HepG2 (cell line): ENCODE measurements around the gene TRIM28. TPM values are rescaled to one million over a fixed set of nuclear protein-coding genes. Genes with fewer than 3 reads are reported as not detected.
A peak's percentile ranks its signal among the peaks of the same experiment; 100 is the strongest.

Experiments used
- HMGA1 ChIP-seq: sonication (generic); formaldehyde crosslinking; conservative IDR thresholded peaks from 2 replicates; pipeline ENCODE4 v1.4.0; 2020; ENCODE audit warnings: missing genetic modification reagents
- MLXIP ChIP-seq: sonication (generic); formaldehyde crosslinking; IDR thresholded peaks from 2 replicates; pipeline ENCODE4 v1.9.0; 2021; ENCODE audit warnings: missing genetic modification reagents, borderline replicate concordance
- NFAT5 ChIP-seq: sonication (generic); formaldehyde crosslinking; IDR thresholded peaks from 2 replicates; pipeline ENCODE4 v1.4.0; 2020; ENCODE audit warnings: missing genetic modification reagents
- SATB2 ChIP-seq: sonication (generic); formaldehyde crosslinking; IDR thresholded peaks from 2 replicates; pipeline ENCODE4 v1.5.0; 2020; ENCODE audit warnings: missing genetic modification reagents
- ZFP36 ChIP-seq: fragments of 150-350 bp; IDR thresholded peaks from 2 replicates; pipeline ENCODE4 v1.6.1; 2018; ENCODE audit warnings: borderline replicate concordance, low read length, low read depth; ENCODE audit not compliant: partially characterized antibody
- polyA plus RNA-seq, 8 experiments: library from polyadenylated mRNA; depleted of rRNA in 3 of 8; stranded (reverse) in 7 of 8; unstranded in 1 of 8; fragments of >200 nt; fragmentation: Illumina TruSeq in 4 of 8; extraction: Trizol in 4 of 8; gene quantifications; 2 replicates each; pipeline versions ENCODE4 v1.2.1 to v1.2.3, GENCODE V29; 2011 to 2016; ENCODE audit warnings: low read depth in 4 of 8, missing spikeins in 1 of 8, mixed read lengths in 1 of 8; ENCODE audit not compliant: insufficient read depth in 1 of 8
- total RNA-seq, 5 experiments: library from RNA; depleted of rRNA; stranded (reverse); fragments of >200 nt; fragmentation: Illumina TruSeq; extraction: Trizol; gene quantifications; 2 replicates each; pipeline ENCODE4 v1.2.3, GENCODE V29; 2016; ENCODE audit warnings: low read depth in 1 of 5
- TF ChIP-seq, protein P1 (sequence below): sonication (generic); formaldehyde crosslinking; IDR thresholded peaks from 2 replicates; pipeline ENCODE4 v1.5.0; 2020; ENCODE audit warnings: missing genetic modification reagents
- TF ChIP-seq, protein P2 (sequence below): sonication (generic); formaldehyde crosslinking; IDR thresholded peaks from 2 replicates; pipeline ENCODE4 v1.4.0; 2020; ENCODE audit warnings: missing genetic modification reagents
- TF ChIP-seq, protein P3 (sequence below): sonication (generic); formaldehyde crosslinking; IDR thresholded peaks from 2 replicates; pipeline ENCODE4 v1.4.0; 2020; ENCODE audit warnings: missing genetic modification reagents, borderline replicate concordance
- TF ChIP-seq, protein P4 (sequence below): IDR thresholded peaks from 2 replicates; pipeline ENCODE4 v1.6.1; 2016; ENCODE audit warnings: low read depth, control low read depth

The TRIM28 gene
- total and polyA plus RNA-seq, 2 of the 13 experiments (the other 11 are each of a cell fraction or from before 2014, with no cell fraction given), result 361 to 439 TPM

GRCh38 chr19:58499021-58499927 is 44.6 kb upstream of the TRIM28 start (continued):
- TF ChIP-seq, protein P1, sequence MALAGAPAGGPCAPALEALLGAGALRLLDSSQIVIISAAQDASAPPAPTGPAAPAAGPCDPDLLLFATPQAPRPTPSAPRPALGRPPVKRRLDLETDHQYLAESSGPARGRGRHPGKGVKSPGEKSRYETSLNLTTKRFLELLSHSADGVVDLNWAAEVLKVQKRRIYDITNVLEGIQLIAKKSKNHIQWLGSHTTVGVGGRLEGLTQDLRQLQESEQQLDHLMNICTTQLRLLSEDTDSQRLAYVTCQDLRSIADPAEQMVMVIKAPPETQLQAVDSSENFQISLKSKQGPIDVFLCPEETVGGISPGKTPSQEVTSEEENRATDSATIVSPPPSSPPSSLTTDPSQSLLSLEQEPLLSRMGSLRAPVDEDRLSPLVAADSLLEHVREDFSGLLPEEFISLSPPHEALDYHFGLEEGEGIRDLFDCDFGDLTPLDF, result no peak
- TF ChIP-seq ZFP36, result no peak
- no peak for TF ChIP-seq NFAT5 (CRISPR knock-in tag)
- no peak for TF ChIP-seq MLXIP (CRISPR knock-in tag)
- TF ChIP-seq, protein P2, sequence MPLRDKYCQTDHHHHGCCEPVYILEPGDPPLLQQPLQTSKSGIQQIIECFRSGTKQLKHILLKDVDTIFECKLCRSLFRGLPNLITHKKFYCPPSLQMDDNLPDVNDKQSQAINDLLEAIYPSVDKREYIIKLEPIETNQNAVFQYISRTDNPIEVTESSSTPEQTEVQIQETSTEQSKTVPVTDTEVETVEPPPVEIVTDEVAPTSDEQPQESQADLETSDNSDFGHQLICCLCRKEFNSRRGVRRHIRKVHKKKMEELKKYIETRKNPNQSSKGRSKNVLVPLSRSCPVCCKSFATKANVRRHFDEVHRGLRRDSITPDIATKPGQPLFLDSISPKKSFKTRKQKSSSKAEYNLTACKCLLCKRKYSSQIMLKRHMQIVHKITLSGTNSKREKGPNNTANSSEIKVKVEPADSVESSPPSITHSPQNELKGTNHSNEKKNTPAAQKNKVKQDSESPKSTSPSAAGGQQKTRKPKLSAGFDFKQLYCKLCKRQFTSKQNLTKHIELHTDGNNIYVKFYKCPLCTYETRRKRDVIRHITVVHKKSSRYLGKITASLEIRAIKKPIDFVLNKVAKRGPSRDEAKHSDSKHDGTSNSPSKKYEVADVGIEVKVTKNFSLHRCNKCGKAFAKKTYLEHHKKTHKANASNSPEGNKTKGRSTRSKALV, result no peak; the same call in 1 of the 2 replicates
- no peak for TF ChIP-seq SATB2 (CRISPR knock-in tag)
- TF ChIP-seq, protein P3, sequence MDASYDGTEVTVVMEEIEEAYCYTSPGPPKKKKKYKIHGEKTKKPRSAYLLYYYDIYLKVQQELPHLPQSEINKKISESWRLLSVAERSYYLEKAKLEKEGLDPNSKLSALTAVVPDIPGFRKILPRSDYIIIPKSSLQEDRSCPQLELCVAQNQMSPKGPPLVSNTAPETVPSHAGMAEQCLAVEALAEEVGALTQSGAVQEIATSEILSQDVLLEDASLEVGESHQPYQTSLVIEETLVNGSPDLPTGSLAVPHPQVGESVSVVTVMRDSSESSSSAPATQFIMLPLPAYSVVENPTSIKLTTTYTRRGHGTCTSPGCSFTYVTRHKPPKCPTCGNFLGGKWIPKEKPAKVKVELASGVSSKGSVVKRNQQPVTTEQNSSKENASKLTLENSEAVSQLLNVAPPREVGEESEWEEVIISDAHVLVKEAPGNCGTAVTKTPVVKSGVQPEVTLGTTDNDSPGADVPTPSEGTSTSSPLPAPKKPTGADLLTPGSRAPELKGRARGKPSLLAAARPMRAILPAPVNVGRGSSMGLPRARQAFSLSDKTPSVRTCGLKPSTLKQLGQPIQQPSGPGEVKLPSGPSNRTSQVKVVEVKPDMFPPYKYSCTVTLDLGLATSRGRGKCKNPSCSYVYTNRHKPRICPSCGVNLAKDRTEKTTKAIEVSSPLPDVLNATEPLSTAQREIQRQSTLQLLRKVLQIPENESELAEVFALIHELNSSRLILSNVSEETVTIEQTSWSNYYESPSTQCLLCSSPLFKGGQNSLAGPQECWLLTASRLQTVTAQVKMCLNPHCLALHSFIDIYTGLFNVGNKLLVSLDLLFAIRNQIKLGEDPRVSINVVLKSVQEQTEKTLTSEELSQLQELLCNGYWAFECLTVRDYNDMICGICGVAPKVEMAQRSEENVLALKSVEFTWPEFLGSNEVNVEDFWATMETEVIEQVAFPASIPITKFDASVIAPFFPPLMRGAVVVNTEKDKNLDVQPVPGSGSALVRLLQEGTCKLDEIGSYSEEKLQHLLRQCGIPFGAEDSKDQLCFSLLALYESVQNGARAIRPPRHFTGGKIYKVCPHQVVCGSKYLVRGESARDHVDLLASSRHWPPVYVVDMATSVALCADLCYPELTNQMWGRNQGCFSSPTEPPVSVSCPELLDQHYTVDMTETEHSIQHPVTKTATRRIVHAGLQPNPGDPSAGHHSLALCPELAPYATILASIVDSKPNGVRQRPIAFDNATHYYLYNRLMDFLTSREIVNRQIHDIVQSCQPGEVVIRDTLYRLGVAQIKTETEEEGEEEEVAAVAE (CRISPR knock-in tag), result peak; percentile 87
- no peak for TF ChIP-seq HMGA1 (CRISPR knock-in tag)
- TF ChIP-seq, protein P4, sequence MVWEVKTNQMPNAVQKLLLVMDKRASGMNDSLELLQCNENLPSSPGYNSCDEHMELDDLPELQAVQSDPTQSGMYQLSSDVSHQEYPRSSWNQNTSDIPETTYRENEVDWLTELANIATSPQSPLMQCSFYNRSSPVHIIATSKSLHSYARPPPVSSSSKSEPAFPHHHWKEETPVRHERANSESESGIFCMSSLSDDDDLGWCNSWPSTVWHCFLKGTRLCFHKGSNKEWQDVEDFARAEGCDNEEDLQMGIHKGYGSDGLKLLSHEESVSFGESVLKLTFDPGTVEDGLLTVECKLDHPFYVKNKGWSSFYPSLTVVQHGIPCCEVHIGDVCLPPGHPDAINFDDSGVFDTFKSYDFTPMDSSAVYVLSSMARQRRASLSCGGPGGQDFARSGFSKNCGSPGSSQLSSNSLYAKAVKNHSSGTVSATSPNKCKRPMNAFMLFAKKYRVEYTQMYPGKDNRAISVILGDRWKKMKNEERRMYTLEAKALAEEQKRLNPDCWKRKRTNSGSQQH (CRISPR knock-in tag), result peak; percentile 90
